Nephron (organoid): Measurements from ENCODE around the gene LEFTY2.
A peak's percentile ranks its signal among the peaks of the same experiment; 100 is the strongest.
"Not testable (repeated sequence)": the region's sequence is repeated elsewhere in the genome, so short reads cannot be mapped to it uniquely, and the experiment has no call there.

ENCODE experiments used
- H3K27ac Mint-ChIP-seq, 3 experiments: 2 replicates each; pipeline ENCODE4 v1.8.0; 2020; ENCODE audit warnings: mixed read lengths in 3 of 3, mild to moderate bottlenecking in 2 of 3, moderate library complexity in 1 of 3
- H3K27me3 Mint-ChIP-seq: 2 replicates; pipeline ENCODE4 v1.8.0; 2021; ENCODE audit warnings: low read depth, mild to moderate bottlenecking, moderate library complexity, mixed read lengths
- H3K36me3 Mint-ChIP-seq: 2 replicates; pipeline ENCODE4 v1.8.0; 2020; ENCODE audit warnings: low read depth, mixed read lengths
- H3K4me1 Mint-ChIP-seq: 2 replicates; pipeline ENCODE4 v1.8.0; 2020; ENCODE audit warnings: mixed read lengths
- H3K4me3 Mint-ChIP-seq, 3 experiments: 2 replicates each; pipeline ENCODE4 v1.8.0; 2020; ENCODE audit warnings: mild to moderate bottlenecking in 3 of 3, mixed read lengths in 3 of 3, moderate library complexity in 2 of 3
- H3K9me3 Mint-ChIP-seq: 2 replicates; pipeline ENCODE4 v1.8.0; 2020; ENCODE audit warnings: mixed read lengths
- CTCF ChIP-seq, 3 experiments: fragments of 200-600 bp; sonication (generic); IDR thresholded peaks; one replicate each; pipeline ENCODE4 v1.5.0; 2021; ENCODE audit warnings: antibody characterized with exemption in 3 of 3; ENCODE audit not compliant: unreplicated experiment in 3 of 3

LEFTY2 gene

DNA sequence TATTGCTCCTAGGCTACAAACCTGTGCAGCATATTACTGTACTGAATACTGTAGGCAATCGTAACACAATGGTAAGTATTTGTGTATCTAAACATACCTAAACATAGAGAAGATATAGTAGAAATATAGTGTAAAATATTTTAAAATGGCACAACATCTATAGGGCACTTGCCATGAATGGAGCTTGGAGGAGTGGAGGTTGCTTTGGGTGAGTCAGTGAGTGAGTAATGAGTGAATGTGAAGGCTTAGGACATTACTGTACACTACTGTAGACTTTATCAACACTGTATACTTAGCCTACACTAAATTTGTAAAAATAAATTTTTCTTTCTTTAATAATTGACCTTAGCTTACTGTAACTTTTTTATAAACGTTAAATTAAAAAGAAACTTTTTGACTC is 7.9 kb downstream of the LEFTY2 start:
- no peaks in the 10 kb centered on the region for H3K27me3 Mint-ChIP-seq
- no peaks in the 10 kb centered on the region for H3K36me3 Mint-ChIP-seq
- no peak overlapping the region for H3K27ac Mint-ChIP-seq
- no peak for TF ChIP-seq CTCF (IDR thresholded peaks at IDR 0.05; ENCODE audit: unreplicated experiment in 3 of 3)
- H3K4me3 Mint-ChIP-seq, result no peak overlapping the region
- H3K4me1 Mint-ChIP-seq, result peaks cover 23% of the 10 kb centered on the region
- no peaks in the 10 kb centered on the region for H3K9me3 Mint-ChIP-seq

DNA sequence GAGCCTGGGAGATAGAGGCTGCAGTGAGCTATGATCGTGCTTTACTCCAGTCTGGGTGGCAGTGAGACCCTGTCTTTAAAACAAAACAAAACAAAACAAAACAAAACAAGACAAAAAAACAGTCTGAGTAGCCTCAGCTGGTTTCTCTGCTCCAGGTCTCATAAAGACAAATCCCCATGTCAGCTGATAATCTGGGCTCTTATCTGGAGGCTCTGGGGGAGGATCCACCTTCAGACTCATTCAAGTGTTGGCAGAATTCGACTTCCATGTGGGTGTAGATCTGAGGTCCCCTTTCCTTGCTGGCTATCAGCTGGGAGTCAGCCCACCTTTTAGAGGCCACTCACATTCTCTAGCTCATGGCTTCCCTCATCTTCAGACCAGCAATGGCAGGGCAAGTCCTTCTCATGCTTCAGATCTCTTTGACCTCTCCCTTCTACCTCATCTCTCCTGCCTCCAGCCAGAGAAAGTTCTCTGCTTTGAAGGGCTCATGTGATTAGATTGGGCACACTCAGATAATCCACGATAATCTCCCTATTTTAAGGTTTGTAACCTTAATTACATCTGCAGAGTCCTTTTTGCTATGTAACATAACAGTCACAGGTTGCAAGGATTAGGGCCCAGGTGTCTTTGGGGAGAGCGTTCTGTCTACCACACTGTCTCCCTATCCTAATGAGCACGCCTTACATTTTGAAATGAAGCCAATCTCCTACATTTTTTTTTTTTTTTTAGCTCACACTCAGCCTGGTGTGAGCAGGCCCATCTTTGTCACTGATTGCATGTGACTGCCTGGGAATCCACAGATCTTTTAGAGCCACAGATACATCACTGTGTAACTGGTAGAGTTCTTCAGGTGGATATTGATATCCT is 9.5 kb downstream of the LEFTY2 start:
- Mint-ChIP-seq H3K4me1 (peaks cover 14% of the 10 kb centered on the region), H3K27ac (peak overlapping the region; percentile 14 to 40 (median 26)), H3K9me3 (no peaks in the 10 kb centered on the region), H3K27me3 (no peaks in the 10 kb centered on the region), H3K4me3 (no peak overlapping the region), H3K36me3 (no peaks in the 10 kb centered on the region)
- no peak for TF ChIP-seq CTCF (IDR thresholded peaks at IDR 0.05; ENCODE audit: unreplicated experiment in 3 of 3)

DNA sequence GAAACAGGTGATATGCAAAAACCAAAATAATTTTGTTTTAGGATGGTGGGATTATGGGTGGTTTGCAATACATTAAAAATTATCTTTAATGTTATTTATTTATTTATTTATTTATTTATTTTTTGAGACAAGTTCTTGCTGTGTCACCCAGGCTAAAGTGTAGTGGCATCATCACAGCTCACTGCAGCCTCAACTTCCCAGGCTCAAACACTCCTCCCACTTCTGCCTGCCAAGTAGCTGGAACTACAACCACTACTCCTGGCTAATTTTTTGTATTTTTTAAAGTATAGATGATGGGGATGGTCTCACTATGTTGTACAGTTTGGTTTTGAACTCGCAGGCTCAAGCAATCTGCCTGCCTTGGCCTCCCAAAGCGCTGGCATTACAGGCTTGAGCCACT is 10.5 kb downstream of the LEFTY2 start:
- TF ChIP-seq CTCF (IDR thresholded peaks at IDR 0.05; ENCODE audit: unreplicated experiment in 3 of 3), result no peak
- H3K4me1 Mint-ChIP-seq, result peaks cover 11% of the 10 kb centered on the region
- no peaks in the 10 kb centered on the region for H3K27me3 Mint-ChIP-seq
- no peak overlapping the region for H3K4me3 Mint-ChIP-seq
- no peaks in the 10 kb centered on the region for H3K9me3 Mint-ChIP-seq
- H3K27ac Mint-ChIP-seq, result peak overlapping the region in 1 of 3 experiments; percentile 14
- H3K36me3 Mint-ChIP-seq, result no peaks in the 10 kb centered on the region

GRCh38 chr1:225929462-225929861 is 11.6 kb downstream of the LEFTY2 start:
- H3K27me3 Mint-ChIP-seq, H3K27ac Mint-ChIP-seq, H3K9me3 Mint-ChIP-seq, H3K36me3 Mint-ChIP-seq, H3K4me3 Mint-ChIP-seq: not testable (repeated sequence)
- H3K4me1 Mint-ChIP-seq, result peaks cover 11% of the 10 kb centered on the region

- Mint-ChIP-seq H3K4me1 (peaks cover 11% of the 10 kb centered on the region), H3K9me3 (no peaks in the 10 kb centered on the region), H3K27me3 (no peaks in the 10 kb centered on the region), H3K4me3 (no peak overlapping the region), H3K27ac (peak overlapping the region in 1 of 3 experiments; percentile 25), H3K36me3 (no peaks in the 10 kb centered on the region)
- TF ChIP-seq CTCF (IDR thresholded peaks at IDR 0.05; ENCODE audit: unreplicated experiment in 3 of 3), result no peak
Observed at GRCh38 chr1:225928186-225929175, 12.5 kb downstream of the LEFTY2 start.

DNA sequence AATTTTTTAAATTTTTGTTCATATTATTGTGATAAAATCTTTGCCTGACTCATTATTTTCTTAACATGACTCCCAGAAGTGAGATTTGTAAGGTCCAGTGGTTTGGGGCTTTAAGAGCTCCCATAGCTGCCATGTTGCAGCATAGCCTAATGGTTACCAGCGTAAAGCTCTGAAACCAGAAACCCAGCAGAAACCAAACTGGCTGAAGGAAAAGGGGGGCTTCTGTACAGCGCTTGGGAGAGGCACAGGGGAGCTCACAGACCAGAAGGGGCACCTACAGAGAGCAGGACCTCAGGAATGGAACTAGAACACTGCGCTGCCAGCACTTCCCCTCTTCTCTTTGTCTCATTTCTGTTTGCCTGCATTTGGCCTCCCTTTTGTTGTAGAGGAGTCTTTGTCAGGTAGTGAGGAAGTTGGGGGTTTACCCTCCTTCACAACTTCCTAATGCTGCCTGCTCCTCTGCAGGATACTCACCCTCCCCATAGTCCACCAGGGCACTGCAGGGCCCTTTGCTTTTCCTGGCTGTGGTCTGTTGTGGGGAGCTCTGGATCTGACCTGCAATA is 14.4 kb downstream of the LEFTY2 start:
- no peaks in the 10 kb centered on the region for H3K36me3 Mint-ChIP-seq
- H3K9me3 Mint-ChIP-seq, result no peaks in the 10 kb centered on the region
- H3K27ac Mint-ChIP-seq, result peak overlapping the region in 1 of 3 experiments; percentile 67
- no peak for TF ChIP-seq CTCF (IDR thresholded peaks at IDR 0.05; ENCODE audit: unreplicated experiment in 3 of 3)
- peak overlapping the region; percentile 46 to 63 (median 46) for H3K4me3 Mint-ChIP-seq
- peaks cover 9% of the 10 kb centered on the region for H3K4me1 Mint-ChIP-seq
- no peaks in the 10 kb centered on the region for H3K27me3 Mint-ChIP-seq
